ENCODE results near the gene ALKBH4.
"Not testable (repeated sequence)": the region's sequence is repeated elsewhere in the genome, so short reads cannot be mapped to it uniquely, and the experiment has no call there.

DNA sequence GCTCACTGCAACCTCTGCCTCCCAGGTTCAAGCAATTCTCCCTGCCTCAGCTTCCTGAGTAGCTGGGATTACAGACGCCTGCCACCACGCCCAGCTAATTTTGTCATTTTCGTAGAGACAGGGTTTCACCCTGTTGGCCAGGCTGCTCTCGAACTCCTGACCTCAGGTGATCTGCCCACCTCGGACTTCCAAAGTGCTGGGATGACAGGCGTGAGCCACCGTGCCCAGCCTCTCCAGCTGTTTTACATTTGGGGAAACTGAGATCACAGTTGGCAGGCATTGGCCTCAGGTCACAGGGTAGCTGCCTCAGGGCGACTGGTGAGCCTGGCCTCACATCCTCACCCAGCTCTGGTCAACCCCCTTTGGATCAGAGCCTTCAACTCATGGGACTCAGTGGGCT, 45.9 kb upstream of the ALKBH4 start:
- TF ChIP-seq, protein P1, sequence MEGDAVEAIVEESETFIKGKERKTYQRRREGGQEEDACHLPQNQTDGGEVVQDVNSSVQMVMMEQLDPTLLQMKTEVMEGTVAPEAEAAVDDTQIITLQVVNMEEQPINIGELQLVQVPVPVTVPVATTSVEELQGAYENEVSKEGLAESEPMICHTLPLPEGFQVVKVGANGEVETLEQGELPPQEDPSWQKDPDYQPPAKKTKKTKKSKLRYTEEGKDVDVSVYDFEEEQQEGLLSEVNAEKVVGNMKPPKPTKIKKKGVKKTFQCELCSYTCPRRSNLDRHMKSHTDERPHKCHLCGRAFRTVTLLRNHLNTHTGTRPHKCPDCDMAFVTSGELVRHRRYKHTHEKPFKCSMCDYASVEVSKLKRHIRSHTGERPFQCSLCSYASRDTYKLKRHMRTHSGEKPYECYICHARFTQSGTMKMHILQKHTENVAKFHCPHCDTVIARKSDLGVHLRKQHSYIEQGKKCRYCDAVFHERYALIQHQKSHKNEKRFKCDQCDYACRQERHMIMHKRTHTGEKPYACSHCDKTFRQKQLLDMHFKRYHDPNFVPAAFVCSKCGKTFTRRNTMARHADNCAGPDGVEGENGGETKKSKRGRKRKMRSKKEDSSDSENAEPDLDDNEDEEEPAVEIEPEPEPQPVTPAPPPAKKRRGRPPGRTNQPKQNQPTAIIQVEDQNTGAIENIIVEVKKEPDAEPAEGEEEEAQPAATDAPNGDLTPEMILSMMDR (IDR thresholded peaks at IDR 0.05) = not testable (repeated sequence)
- TF ChIP-seq POLR2A, EP300 (IDR thresholded peaks at IDR 0.05): not testable (repeated sequence)

Measured in suprapubic skin (tissue), 3 donors.